ENCODE measurements around the gene RGMA. TPM values are rescaled to one million over a fixed set of nuclear protein-coding genes. Genes with fewer than 3 reads are reported as not detected.

The RGMA gene
- total and polyA plus RNA-seq, 7 donors = 1.4 to 58.6 (median 21.8) TPM

GRCh38 chr15:93126148-93126547 lies 37.1 kb upstream of the RGMA start:
- intact Hi-C loops (cut with DNase I) = no loop called here
- H3K27ac ChIP-seq = peak overlapping the region in 1 of 4 donors; percentile 46

GRCh38 chr15:93124126-93124525 lies 35.1 kb upstream of the RGMA start:
- WGBS, 2 donors = 78 to 87% methylated on average over 4 of the region's 4 CpGs
- intact Hi-C loops (cut with DNase I) = no loop called here
- Histone ChIP-seq H3K36me3 (no peaks in the 10 kb centered on the region), H3K4me1 (no peaks in the 10 kb centered on the region), H3K4me3 (no peak overlapping the region), H3K27me3 (no peaks in the 10 kb centered on the region), H3K9me3 (no peaks in the 10 kb centered on the region), H3K27ac (no peak overlapping the region)
- TF ChIP-seq, protein P1, sequence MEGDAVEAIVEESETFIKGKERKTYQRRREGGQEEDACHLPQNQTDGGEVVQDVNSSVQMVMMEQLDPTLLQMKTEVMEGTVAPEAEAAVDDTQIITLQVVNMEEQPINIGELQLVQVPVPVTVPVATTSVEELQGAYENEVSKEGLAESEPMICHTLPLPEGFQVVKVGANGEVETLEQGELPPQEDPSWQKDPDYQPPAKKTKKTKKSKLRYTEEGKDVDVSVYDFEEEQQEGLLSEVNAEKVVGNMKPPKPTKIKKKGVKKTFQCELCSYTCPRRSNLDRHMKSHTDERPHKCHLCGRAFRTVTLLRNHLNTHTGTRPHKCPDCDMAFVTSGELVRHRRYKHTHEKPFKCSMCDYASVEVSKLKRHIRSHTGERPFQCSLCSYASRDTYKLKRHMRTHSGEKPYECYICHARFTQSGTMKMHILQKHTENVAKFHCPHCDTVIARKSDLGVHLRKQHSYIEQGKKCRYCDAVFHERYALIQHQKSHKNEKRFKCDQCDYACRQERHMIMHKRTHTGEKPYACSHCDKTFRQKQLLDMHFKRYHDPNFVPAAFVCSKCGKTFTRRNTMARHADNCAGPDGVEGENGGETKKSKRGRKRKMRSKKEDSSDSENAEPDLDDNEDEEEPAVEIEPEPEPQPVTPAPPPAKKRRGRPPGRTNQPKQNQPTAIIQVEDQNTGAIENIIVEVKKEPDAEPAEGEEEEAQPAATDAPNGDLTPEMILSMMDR (IDR thresholded peaks at IDR 0.05) = no peak
- TF ChIP-seq EP300 (IDR thresholded peaks at IDR 0.05) (no peak), POLR2A (IDR thresholded peaks at IDR 0.05) (no peak), POLR2AphosphoS5 (IDR thresholded peaks at IDR 0.05) (no peak)
- DNase-seq = no peak

More at GRCh38 chr15:93126148-93126547, 37.1 kb upstream of the RGMA start:
- WGBS, 2 donors = 91 to 94% methylated on average over 3 of the region's 3 CpGs
- Histone ChIP-seq H3K36me3 (no peaks in the 10 kb centered on the region), H3K4me3 (no peak overlapping the region), H3K27me3 (no peaks in the 10 kb centered on the region), H3K4me1 (no peaks in the 10 kb centered on the region), H3K9me3 (no peaks in the 10 kb centered on the region)
- DNase-seq = no peak
- no peak for TF ChIP-seq POLR2AphosphoS5 (IDR thresholded peaks at IDR 0.05)
- TF ChIP-seq, protein P1 (IDR thresholded peaks at IDR 0.05) = no peak
- TF ChIP-seq POLR2A (IDR thresholded peaks at IDR 0.05) = no peak
- TF ChIP-seq EP300 (IDR thresholded peaks at IDR 0.05) = no peak

- Histone ChIP-seq H3K4me1 (no peaks in the 10 kb centered on the region), H3K9me3 (no peaks in the 10 kb centered on the region), H3K36me3 (no peaks in the 10 kb centered on the region), H3K27ac (no peak overlapping the region), H3K4me3 (no peak overlapping the region), H3K27me3 (no peaks in the 10 kb centered on the region)
- 85 to 87% methylated on average over 20 of the region's 20 CpGs for WGBS, 2 donors
- intact Hi-C loops (cut with DNase I) = no loop called here
- DNase-seq = no peak
- TF ChIP-seq, protein P1 (IDR thresholded peaks at IDR 0.05) = no peak
- TF ChIP-seq EP300 (IDR thresholded peaks at IDR 0.05) (no peak), POLR2AphosphoS5 (IDR thresholded peaks at IDR 0.05) (no peak), POLR2A (IDR thresholded peaks at IDR 0.05) (no peak)
Measured at GRCh38 chr15:93121973-93122910, 33.2 kb upstream of the RGMA start.

- no peaks in the 10 kb centered on the region for H3K9me3 ChIP-seq
- H3K27me3 ChIP-seq = no peaks in the 10 kb centered on the region
- TF ChIP-seq POLR2AphosphoS5 (IDR thresholded peaks at IDR 0.05) = no peak
- TF ChIP-seq, protein P1 (IDR thresholded peaks at IDR 0.05) = no peak
- no peak for TF ChIP-seq EP300 (IDR thresholded peaks at IDR 0.05)
- no peak for TF ChIP-seq POLR2A (IDR thresholded peaks at IDR 0.05)
- H3K36me3 ChIP-seq = no peaks in the 10 kb centered on the region
- DNase-seq = no peak
- intact Hi-C loops (cut with DNase I) = no loop called here
- H3K4me3 ChIP-seq = no peak overlapping the region
- no peaks in the 10 kb centered on the region for H3K4me1 ChIP-seq
- H3K27ac ChIP-seq = no peak overlapping the region
- 82 to 83% methylated on average over 5 of the region's 5 CpGs for WGBS, 2 donors
Measured at GRCh38 chr15:93121107-93121506, 32.1 kb upstream of the RGMA start.
